Uterus (tissue), 4 donors: ENCODE results near the gene HOMEZ. TPM values are rescaled to one million over a fixed set of nuclear protein-coding genes. Genes with fewer than 3 reads are reported as not detected.
A peak's percentile ranks its signal among the peaks of the same experiment; 100 is the strongest.
"Not testable (repeated sequence)": the region's sequence is repeated elsewhere in the genome, so short reads cannot be mapped to it uniquely, and the experiment has no call there.

Experiments used
- DNase-seq, 2 donors: peaks; one replicate each; pipeline ENCODE4 v3.0.0-alpha.2; 2019 to 2020
- H3K27ac ChIP-seq, 2 donors: fragments of 200-600 bp; sonication (generic); 1 replicate in 1 of 2; 2 replicates in 1 of 2; pipeline ENCODE4 v1.5.1; 2016 to 2018
- H3K27me3 ChIP-seq, 2 donors: fragments of 200-600 bp; sonication (generic); one replicate each; pipeline ENCODE4 v1.5.1; 2018 to 2019; ENCODE audit warnings: control low read depth in 1 of 2
- H3K36me3 ChIP-seq, 2 donors: fragments of 200-600 bp; sonication (generic); one replicate each; pipeline ENCODE4 v1.5.1; 2019; ENCODE audit warnings: control low read depth in 1 of 2
- H3K4me1 ChIP-seq, 2 donors: fragments of 200-600 bp; sonication (generic); one replicate each; pipeline ENCODE4 v1.5.1; 2018 to 2019; ENCODE audit warnings: control low read depth in 1 of 2
- H3K4me3 ChIP-seq, 2 donors: fragments of 200-600 bp; sonication (generic); 1 replicate in 1 of 2; 2 replicates in 1 of 2; pipeline ENCODE4 v1.5.1; 2018 to 2019; ENCODE audit warnings: mild to moderate bottlenecking in 1 of 2
- H3K9me3 ChIP-seq, 2 donors: fragments of 200-600 bp; sonication (generic); one replicate each; pipeline ENCODE4 v1.5.1; 2019; ENCODE audit warnings: control low read depth in 1 of 2
- CTCF ChIP-seq, 4 experiments: fragments of 200-600 bp in 2 of 4; fragments of 450-650 bp in 2 of 4; sonication (generic) in 2 of 4; IDR thresholded peaks; one replicate each; pipeline ENCODE4 v1.5.1; 2016 to 2019; ENCODE audit warnings: antibody characterized with exemption in 4 of 4, mild to moderate bottlenecking in 2 of 4, moderate library complexity in 1 of 4
- POLR2A ChIP-seq, 2 donors: fragments of 450-650 bp; IDR thresholded peaks; one replicate each; pipeline ENCODE4 v1.6.1; 2016; ENCODE audit warnings: antibody characterized with exemption in 2 of 2, mild to moderate bottlenecking in 1 of 2, moderate library complexity in 1 of 2
- intact Hi-C: fragments of 100-400 bp; cut with DNase I; formaldehyde crosslinking; loops from one replicate; pipeline ENCODE4 v1.15.1; 2023; ENCODE audit warnings: low total_unique reads
- total RNA-seq, 4 donors: library from RNA; depleted of rRNA in 3 of 4; stranded (reverse); fragments of >200 nt in 3 of 4; gene quantifications; one replicate each; pipeline versions ENCODE4 v1.1.0 to v1.2.4, GENCODE V29; 2014 to 2023
- donor health status: DM: yes; HTN: yes; CAD: no.

HOMEZ gene
- total RNA-seq, result 10 to 100 TPM in 2 of 4 donors, 1 to 10 TPM in 2; 5.1 to 26.2 (median 11.4) TPM

- TF ChIP-seq CTCF (IDR thresholded peaks at IDR 0.05), result peak in 3 of 4 experiments; percentile 11 to 30 (median 16)
- peak; percentile 74 to 83 for TF ChIP-seq POLR2A (IDR thresholded peaks at IDR 0.05)
- H3K27ac ChIP-seq, result peak within 1 kb of the TSS; percentile 97 to 98
- H3K4me1 ChIP-seq, result peaks cover 0 to 4% of the 10 kb centered on the region in 2 donors
- H3K36me3 ChIP-seq, result no peaks in the 10 kb centered on the region
- intact Hi-C loops, result no loop called here
- peak within 1 kb of the TSS; percentile 92 to 97 for H3K4me3 ChIP-seq
- peak; percentile 99 to 100 for DNase-seq
- H3K9me3 ChIP-seq, result no peaks in the 10 kb centered on the region
- H3K27me3 ChIP-seq, result no peaks in the 10 kb centered on the region
Measured at GRCh38 chr14:23286020-23286901, at the start of gene HOMEZ. HOMEZ (minus strand) TSS chr14:23286132; CDS start chr14:23285952, 180 bp downstream.

DNA sequence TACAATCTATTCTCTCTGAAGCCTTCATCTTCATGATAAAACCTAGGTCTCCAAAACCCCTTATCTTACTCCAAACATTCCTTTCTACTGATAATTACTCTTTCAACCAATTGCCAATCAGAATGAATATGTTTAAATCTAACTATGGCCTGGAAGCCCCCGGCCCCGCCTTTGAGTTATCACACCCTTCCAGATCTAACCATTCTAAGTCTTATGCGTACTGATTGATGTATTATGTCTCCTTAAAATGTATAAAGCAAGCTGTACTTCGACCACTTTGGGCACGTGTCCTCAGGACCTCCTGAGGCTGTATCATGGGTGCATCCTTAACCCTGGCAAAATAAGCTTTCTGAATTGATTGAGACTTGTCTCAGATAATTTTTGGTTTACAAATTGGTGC lies 49.7 kb upstream of the HOMEZ start:
- H3K27ac ChIP-seq, result no peak overlapping the region
- H3K4me1 ChIP-seq, result no peaks in the 10 kb centered on the region
- no peaks in the 10 kb centered on the region for H3K9me3 ChIP-seq
- H3K36me3 ChIP-seq, result no peaks in the 10 kb centered on the region
- no peak overlapping the region for H3K4me3 ChIP-seq
- no peak for DNase-seq
- intact Hi-C loops, result no loop called here
- H3K27me3 ChIP-seq, result no peaks in the 10 kb centered on the region
- TF ChIP-seq CTCF (IDR thresholded peaks at IDR 0.05) (no peak), POLR2A (IDR thresholded peaks at IDR 0.05) (no peak)

DNA sequence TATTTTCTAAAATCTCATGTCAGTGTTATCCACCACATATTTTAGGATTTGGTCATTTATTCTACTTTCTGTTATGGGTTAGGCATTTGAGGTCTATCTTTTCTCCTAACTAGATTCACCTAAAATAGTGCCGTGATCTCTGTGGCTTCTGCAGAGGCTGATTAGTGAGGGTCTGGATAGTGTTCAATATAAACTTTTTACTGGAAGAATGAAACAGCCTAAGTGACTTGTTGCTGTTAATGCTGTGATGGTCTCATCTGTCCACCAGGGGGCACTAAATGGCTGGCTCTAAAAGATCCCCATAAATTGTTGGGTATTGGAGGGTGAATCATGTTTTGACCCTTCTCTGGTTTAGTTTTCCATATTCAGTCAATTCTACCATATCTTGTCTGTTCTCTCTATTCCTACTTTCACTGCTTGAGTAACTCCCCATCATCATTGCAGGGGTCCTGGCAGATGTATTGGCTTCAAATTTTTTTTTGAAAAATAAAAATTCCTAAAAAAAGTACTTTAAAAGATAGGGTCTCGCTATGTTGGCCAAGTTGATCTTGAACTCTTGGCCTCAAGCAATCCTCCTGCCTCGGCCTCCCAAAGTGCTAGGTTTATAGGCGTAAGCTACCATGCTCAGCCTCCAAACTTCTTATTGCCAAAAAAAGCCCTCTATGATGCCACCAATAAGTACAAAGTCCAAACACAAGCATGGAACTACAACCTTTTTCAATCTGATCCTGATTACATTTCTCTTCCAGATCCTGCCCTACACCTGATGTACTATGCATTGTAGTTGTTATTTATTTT lies 42.2 kb upstream of the HOMEZ start:
- Histone ChIP-seq H3K27me3 (no peaks in the 10 kb centered on the region), H3K4me3 (no peak overlapping the region), H3K27ac (no peak overlapping the region), H3K4me1 (peaks cover under 1 to 8% of the 10 kb centered on the region in 2 donors), H3K9me3 (no peaks in the 10 kb centered on the region), H3K36me3 (no peaks in the 10 kb centered on the region)
- TF ChIP-seq CTCF (IDR thresholded peaks at IDR 0.05), result peak; percentile 81 to 86 (median 84)
- no peak for TF ChIP-seq POLR2A (IDR thresholded peaks at IDR 0.05)
- peak; percentile 66 to 83 for DNase-seq
- intact Hi-C loops, result loop anchor here (5.0 kb wide), 1 partner anchor 49 kb away; the partner anchor contains the start of gene CMTM5

DNA sequence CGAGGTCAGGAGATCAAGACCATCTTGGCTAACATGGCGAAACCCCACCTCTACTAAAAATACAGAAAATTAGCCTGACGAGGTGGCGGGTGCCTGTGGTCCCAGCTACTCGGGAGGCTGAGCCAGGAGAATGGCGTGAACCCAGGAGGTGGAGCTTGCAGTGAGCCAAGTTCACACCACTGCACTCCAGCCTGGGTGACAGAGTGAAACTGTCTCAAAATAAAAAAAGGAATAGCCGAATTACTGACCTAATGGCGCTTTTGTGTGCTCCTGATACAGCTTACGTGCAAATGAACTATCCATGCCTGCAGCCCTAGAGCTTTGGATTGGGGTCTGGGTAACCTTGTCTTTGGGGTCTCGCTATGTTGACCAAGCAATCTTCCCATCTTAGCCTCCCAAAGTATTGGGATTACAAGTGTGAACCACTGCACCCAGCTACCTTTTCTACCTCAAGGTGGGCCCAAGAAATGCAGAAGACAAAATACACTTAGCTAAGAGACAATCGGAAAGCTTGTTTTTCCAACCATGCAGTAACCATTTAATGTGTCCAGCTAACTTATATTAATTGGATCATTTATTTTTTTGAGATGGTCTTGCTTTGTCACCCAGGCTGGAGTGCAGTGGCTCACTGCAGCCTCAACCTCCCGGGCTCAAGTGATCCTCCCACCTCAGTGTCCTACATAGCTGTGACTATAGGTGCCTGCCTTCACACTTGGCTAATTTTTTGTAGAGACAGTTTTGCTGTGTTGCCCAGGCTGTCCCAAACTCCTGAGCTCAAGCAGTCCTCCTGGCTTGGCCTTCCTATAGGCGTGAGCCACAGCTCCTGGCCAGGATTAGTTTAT lies 40.8 kb upstream of the HOMEZ start:
- no peak overlapping the region for H3K27ac ChIP-seq
- no peak for DNase-seq
- no peaks in the 10 kb centered on the region for H3K36me3 ChIP-seq
- intact Hi-C loops, result loop anchor here (5.0 kb wide), 1 partner anchor 51 kb away; the partner anchor contains the start of gene CMTM5
- TF ChIP-seq CTCF (IDR thresholded peaks at IDR 0.05) (no peak), POLR2A (IDR thresholded peaks at IDR 0.05) (no peak)
- peaks cover 6 to 14% of the 10 kb centered on the region in 2 donors for H3K4me1 ChIP-seq
- H3K27me3 ChIP-seq, result no peaks in the 10 kb centered on the region
- no peaks in the 10 kb centered on the region for H3K9me3 ChIP-seq
- no peak overlapping the region for H3K4me3 ChIP-seq

- not testable (repeated sequence) for H3K4me3 ChIP-seq, DNase-seq, H3K27me3 ChIP-seq, H3K27ac ChIP-seq, H3K36me3 ChIP-seq, H3K9me3 ChIP-seq
- intact Hi-C loops, result loop anchor here (5.0 kb wide), 1 partner anchor 52 kb away; the partner anchor contains the start of gene CMTM5
- H3K4me1 ChIP-seq, result peaks cover 6 to 14% of the 10 kb centered on the region in 2 donors
Measured at GRCh38 chr14:23325746-23326145, 39.8 kb upstream of the HOMEZ start.
